ENCODE measurements around the gene OSBPL6. TPM values are rescaled to one million over a fixed set of nuclear protein-coding genes. Genes with fewer than 3 reads are reported as not detected.
"Not testable (repeated sequence)": the region's sequence is repeated elsewhere in the genome, so short reads cannot be mapped to it uniquely, and the experiment has no call there.

The OSBPL6 gene
- total RNA-seq, 6 experiments from 2014 or later = 2.4 to 7.5 (median 3.3) TPM

DNA sequence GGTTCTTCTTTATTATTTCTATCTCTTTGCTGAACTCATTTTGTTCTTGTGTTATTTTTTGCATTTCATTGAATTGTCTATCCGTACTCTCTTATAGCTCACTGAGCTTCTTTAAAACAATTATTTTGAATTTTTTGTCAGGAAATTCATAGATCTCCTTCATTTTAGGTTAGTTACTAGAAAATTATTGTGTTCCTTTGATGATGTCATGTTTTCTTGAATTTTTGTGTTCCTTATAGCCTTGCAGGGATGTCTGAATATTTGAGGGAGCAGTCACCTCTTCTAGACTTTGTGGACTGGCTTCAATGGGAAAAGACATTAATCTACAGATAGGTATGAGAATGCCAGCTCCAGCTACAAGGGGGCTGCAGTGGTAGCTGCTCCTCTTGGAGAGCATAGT, 20.7 kb upstream of the OSBPL6 start:
- Mint-ChIP-seq H3K9me3 (no peaks in the 10 kb centered on the region), H3K4me3 (no peak overlapping the region), H3K4me1 (ENCODE audit: low read depth) (peaks cover 16% of the 10 kb centered on the region), H3K27me3 (ENCODE audit: insufficient read depth) (no peaks in the 10 kb centered on the region), H3K36me3 (ENCODE audit: low read depth) (no peaks in the 10 kb centered on the region), H3K27ac (no peak overlapping the region)
- no peak for DNase-seq
- TF ChIP-seq, protein P1, sequence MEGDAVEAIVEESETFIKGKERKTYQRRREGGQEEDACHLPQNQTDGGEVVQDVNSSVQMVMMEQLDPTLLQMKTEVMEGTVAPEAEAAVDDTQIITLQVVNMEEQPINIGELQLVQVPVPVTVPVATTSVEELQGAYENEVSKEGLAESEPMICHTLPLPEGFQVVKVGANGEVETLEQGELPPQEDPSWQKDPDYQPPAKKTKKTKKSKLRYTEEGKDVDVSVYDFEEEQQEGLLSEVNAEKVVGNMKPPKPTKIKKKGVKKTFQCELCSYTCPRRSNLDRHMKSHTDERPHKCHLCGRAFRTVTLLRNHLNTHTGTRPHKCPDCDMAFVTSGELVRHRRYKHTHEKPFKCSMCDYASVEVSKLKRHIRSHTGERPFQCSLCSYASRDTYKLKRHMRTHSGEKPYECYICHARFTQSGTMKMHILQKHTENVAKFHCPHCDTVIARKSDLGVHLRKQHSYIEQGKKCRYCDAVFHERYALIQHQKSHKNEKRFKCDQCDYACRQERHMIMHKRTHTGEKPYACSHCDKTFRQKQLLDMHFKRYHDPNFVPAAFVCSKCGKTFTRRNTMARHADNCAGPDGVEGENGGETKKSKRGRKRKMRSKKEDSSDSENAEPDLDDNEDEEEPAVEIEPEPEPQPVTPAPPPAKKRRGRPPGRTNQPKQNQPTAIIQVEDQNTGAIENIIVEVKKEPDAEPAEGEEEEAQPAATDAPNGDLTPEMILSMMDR (IDR thresholded peaks at IDR 0.05) = no peak

DNA sequence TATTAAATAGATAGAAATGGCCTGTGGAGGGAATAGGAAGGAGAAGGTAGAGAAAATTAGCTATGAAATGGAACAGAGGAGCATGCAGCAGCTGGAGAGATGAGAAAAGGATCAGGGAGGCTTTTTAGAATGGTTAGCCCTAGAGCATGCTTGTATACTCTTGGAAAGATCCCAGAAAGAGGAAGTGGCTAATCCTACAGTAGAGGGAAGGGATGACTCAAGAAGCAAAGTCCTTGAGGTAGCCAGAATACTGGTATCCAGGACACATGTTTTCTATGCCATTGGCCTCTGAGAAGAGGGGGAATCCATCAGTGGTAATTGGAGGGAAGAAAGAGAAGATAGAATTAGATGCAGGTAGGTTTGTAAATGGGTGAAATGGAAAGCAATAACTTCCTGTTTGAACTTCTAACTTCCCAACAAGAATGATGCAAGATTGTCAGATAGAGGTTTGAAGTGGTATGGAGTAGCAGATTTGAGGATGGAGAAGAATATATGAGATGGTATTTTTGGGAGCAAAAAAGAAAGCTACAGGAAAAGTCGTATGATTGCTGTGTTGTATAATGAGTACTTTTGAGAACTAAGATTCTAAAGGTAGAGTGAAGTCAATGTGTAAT, 17.1 kb upstream of the OSBPL6 start:
- peak; percentile 55 for DNase-seq

DNA sequence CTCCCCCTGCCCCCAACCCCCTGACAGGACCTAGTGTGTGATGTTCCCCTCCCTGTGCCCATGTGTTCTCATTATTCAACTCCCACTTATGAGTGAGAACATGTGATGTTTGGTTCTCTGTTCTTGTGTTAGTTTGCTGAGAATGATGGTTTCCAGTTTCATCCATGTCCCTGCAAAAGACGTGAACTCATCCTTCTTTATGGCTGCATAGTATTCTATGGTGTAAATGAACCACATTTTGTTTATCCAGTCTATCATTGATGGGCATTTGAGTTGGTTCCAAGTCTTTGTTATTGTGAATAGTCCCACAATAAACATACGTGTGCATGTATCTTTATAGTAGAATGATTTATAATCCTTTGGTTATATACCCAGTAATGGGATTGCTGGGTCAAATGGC, 13.7 kb upstream of the OSBPL6 start:
- H3K36me3 Mint-ChIP-seq (ENCODE audit: low read depth); H3K4me3 Mint-ChIP-seq; H3K27ac Mint-ChIP-seq; H3K27me3 Mint-ChIP-seq (ENCODE audit: insufficient read depth); H3K4me1 Mint-ChIP-seq (ENCODE audit: low read depth); H3K9me3 Mint-ChIP-seq; DNase-seq: not testable (repeated sequence)

More for the DNA sequence above, 17.1 kb upstream of the OSBPL6 start:
- H3K4me3 Mint-ChIP-seq = no peak overlapping the region
- TF ChIP-seq, protein P1 (IDR thresholded peaks at IDR 0.05) = no peak
- peaks cover 16% of the 10 kb centered on the region for H3K4me1 Mint-ChIP-seq (ENCODE audit: low read depth)
- no peaks in the 10 kb centered on the region for H3K36me3 Mint-ChIP-seq (ENCODE audit: low read depth)
- no peaks in the 10 kb centered on the region for H3K27me3 Mint-ChIP-seq (ENCODE audit: insufficient read depth)
- no peaks in the 10 kb centered on the region for H3K9me3 Mint-ChIP-seq
- H3K27ac Mint-ChIP-seq = no peak overlapping the region

DNA sequence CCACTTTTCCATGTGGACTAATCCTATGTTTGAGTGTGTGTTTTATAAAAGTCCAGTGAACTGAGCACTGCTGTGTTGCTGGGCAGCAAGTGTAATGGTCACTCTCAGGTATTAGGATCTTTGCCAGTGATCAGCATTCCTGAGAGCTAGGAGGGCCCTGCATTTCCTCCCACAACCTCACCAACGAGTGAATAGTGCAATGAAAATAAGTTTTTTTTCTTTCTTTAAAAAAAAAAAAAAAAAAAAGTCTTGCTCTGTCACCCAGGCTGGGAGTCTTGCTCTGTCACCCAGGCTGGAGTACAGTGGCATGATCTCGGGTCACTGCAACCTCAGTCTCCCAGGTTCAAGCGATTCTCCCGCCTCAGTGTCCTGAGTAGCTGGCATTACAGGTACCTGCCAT, 6.5 kb upstream of the OSBPL6 start:
- Mint-ChIP-seq H3K4me3 (no peak overlapping the region), H3K36me3 (ENCODE audit: low read depth) (no peaks in the 10 kb centered on the region), H3K27ac (no peak overlapping the region), H3K27me3 (ENCODE audit: insufficient read depth) (peaks cover 3% of the 10 kb centered on the region; the same call in 1 of the 2 replicates), H3K4me1 (ENCODE audit: low read depth) (peaks cover 11% of the 10 kb centered on the region), H3K9me3 (no peaks in the 10 kb centered on the region)
- TF ChIP-seq, protein P1 (IDR thresholded peaks at IDR 0.05) = no peak
- DNase-seq = no peak

DNA sequence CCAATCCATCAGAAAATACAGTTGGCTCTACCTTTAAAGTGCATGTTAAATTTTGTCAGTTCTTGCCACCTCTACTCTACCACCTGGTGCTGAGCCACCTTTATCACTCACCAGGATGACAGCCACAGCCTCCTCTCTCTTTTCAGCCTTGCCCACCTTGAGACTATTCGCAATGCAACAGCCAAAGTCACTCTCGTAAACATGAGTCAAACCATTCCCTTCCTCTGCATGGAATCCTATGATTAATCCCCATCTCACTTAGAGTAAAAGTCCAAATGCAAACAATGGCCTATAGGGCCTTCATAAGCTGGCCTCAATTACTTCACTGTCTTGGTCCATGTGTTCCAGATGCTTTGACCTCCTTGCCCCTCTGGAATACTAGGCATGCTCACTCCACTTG, 5.8 kb upstream of the OSBPL6 start:
- peak; percentile 38 for DNase-seq
- no peak overlapping the region for H3K4me3 Mint-ChIP-seq
- H3K27me3 Mint-ChIP-seq (ENCODE audit: insufficient read depth) = peaks cover 3% of the 10 kb centered on the region; the same call in 1 of the 2 replicates
- H3K36me3 Mint-ChIP-seq (ENCODE audit: low read depth) = no peaks in the 10 kb centered on the region
- peaks cover 17% of the 10 kb centered on the region for H3K4me1 Mint-ChIP-seq (ENCODE audit: low read depth)
- H3K27ac Mint-ChIP-seq = no peak overlapping the region
- TF ChIP-seq, protein P1 (IDR thresholded peaks at IDR 0.05) = no peak
- H3K9me3 Mint-ChIP-seq = no peaks in the 10 kb centered on the region

DNA sequence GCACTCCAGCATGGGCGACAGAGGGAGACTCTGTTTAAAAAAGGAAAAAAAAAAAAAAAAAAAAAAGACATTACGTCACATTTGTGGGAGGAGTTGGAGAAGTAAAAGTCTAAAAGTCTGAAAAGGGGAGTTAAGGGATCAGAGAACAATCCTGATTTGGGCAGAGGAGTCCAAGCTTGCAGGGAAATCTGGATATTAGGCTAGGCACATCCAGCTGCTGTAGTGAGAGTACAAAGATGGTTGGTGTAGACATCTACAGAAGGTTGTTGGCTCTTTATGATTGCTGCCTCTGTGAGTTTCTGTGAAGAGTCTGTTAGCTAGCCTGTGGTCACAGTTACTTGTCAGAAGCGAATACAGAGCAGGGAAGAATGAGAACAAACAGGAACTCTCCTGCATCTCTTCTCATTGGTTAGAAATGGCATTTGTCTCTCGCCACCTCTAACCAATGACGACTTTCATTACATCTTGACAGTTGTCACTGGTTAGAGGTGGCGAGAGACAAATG, 3.3 kb upstream of the OSBPL6 start:
- TF ChIP-seq, protein P1 (IDR thresholded peaks at IDR 0.05) = no peak
- H3K4me1 Mint-ChIP-seq (ENCODE audit: low read depth) = peaks cover 29% of the 10 kb centered on the region
- no peak for DNase-seq
- no peak overlapping the region for H3K4me3 Mint-ChIP-seq
- no peak overlapping the region for H3K27ac Mint-ChIP-seq
- no peaks in the 10 kb centered on the region for H3K9me3 Mint-ChIP-seq
- H3K27me3 Mint-ChIP-seq (ENCODE audit: insufficient read depth) = peaks cover 6% of the 10 kb centered on the region
- no peaks in the 10 kb centered on the region for H3K36me3 Mint-ChIP-seq (ENCODE audit: low read depth)
